Measurements from ENCODE around the gene PPP1R14B. TPM values are rescaled to one million over a fixed set of nuclear protein-coding genes. Genes with fewer than 3 reads are reported as not detected.

Gene PPP1R14B
- total and polyA plus RNA-seq, 2 donors (not counting 3 experiments of a cell fraction or from before 2014, with no cell fraction given): 308 to 431 TPM

DNA sequence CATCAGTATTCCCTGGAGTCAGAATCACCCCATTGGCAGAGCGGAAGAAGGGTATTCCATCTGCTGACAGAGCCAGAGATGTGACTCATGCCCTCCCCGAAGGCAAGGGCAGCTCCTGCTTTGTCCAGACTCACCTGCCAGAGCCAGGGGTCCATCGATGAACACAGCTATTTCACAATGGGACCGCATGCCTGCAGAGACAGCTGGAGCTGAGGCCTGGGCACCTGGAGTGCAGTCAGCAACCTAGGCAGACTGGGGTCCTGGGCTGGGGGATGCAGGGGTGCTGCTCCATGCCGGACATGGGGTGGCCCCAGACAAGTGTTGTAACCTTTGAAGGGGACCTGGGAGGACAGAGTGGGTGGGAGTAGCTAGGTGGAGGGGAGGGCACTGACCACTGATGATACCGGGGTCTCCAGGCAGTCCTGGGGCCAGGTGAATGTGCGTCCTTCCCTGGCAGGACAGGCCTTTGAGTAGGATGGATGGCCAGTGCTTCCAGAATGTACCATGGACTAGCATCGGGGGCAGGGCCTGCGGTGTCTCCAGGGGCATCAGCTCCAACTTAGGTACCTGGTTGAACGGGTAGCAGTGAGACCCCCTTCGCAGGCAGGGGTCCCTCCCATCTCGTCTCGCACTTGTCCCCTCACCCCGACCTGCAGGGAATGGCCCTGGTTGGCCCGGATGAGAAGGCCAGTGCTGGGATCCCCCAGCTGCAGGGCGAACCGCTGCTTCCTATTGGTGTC is 22.4 kb downstream of the PPP1R14B start:
- POLR2A ChIA-PET: no interaction called here
- H3K9ac ChIP-seq (replicated peaks; ENCODE audit: extremely low read depth, insufficient read depth, low read length): no peak overlapping the region
- no peaks in the 10 kb centered on the region for H4K20me1 ChIP-seq (replicated peaks; ENCODE audit: control insufficient read depth, extremely low read depth, insufficient read depth, low read length)
- FAIRE-seq (no peak), DNase-seq (ENCODE audit: low read depth, low spot score) (no peak)
- H3K4me1 ChIP-seq (ENCODE audit: control insufficient read depth, extremely low read depth, insufficient read depth, low read length): peaks cover 13% of the 10 kb centered on the region
- no peak overlapping the region for H2AFZ ChIP-seq (ENCODE audit: low read depth, low read length)
- peaks cover 8% of the 10 kb centered on the region for H3K79me2 ChIP-seq (ENCODE audit: control insufficient read depth, insufficient read depth, low read length)
- no peak overlapping the region for H3K4me3 ChIP-seq (replicated peaks in 1 of 3; ENCODE audit: insufficient read depth in 1 of 3, low read depth in 1 of 3, low read length in 3 of 3)
- no peaks in the 10 kb centered on the region for H3K27me3 ChIP-seq (ENCODE audit: control insufficient read depth in 2 of 2, insufficient read depth in 2 of 2, low read length in 2 of 2)
- BruUV-seq (replicated peaks): no TSS peak
- H3K9me1 ChIP-seq (replicated peaks; ENCODE audit: control insufficient read depth, extremely low read depth, insufficient read depth, low read length): no peaks in the 10 kb centered on the region
- dilution Hi-C loops (cut with MboI; ENCODE audit: extremely low pct_ligation_motif_present, low sequenced_read_pairs): no loop called here
- TF ChIP-seq JUN (IDR thresholded peaks at IDR 0.05; ENCODE audit: borderline replicate concordance, insufficient read depth, insufficient read length, low read depth) (no peak), POLR2AphosphoS5 (IDR thresholded peaks at IDR 0.05; ENCODE audit: insufficient read depth, low read depth, low read length) (peak; percentile 11), POLR2A (IDR thresholded peaks at IDR 0.05; ENCODE audit: low read depth, low read length) (peak; percentile 53)
- no peaks in the 10 kb centered on the region for H3K9me3 ChIP-seq (replicated peaks; ENCODE audit: control insufficient read depth, insufficient read depth, low read length)
- intact Hi-C loops (cut with micrococcal nuclease): no loop called here
- CTCF ChIA-PET: interaction anchor here (0.9 to 3.2 kb wide), 6 partner anchors 17 to 80 kb away, joined by 3 to 35 read pairs (median 4); partner anchors contain the start of gene FERMT3
- no peak overlapping the region for H3K4me2 ChIP-seq (ENCODE audit: insufficient read depth, low read length)
- no peak overlapping the region for H3K27ac ChIP-seq (ENCODE audit: insufficient read depth, low read depth, low read length)
- peaks cover 0 to 6% of the 10 kb centered on the region in 2 experiments for H3K36me3 ChIP-seq (ENCODE audit: control insufficient read depth in 2 of 2, extremely low read depth in 1 of 2, insufficient read depth in 2 of 2, low read length in 2 of 2)

DNA sequence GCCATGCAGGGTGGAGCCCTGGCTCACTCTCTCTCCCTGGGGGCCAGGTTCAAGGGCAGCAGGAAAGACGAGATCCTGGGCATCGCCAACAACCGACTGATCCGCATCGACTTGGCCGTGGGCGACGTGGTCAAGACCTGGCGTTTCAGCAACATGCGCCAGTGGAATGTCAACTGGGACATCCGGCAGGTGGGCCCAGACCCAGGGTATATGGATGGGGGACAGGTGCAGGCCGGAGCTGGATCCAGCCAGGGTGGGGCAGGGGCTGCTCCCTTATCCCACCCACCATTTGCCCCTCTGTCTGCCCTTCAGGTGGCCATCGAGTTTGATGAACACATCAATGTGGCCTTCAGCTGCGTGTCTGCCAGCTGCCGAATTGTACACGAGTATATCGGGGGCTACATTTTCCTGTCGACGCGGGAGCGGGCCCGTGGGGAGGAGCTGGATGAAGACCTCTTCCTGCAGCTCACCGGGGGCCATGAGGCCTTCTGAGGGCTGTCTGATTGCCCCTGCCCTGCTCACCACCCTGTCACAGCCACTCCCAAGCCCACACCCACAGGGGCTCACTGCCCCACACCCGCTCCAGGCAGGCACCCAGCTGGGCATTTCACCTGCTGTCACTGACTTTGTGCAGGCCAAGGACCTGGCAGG is 23.6 kb downstream of the PPP1R14B start:
- Histone ChIP-seq H3K4me3 (replicated peaks in 1 of 3; ENCODE audit: insufficient read depth in 1 of 3, low read depth in 1 of 3, low read length in 3 of 3) (no peak overlapping the region), H3K27me3 (ENCODE audit: control insufficient read depth in 2 of 2, insufficient read depth in 2 of 2, low read length in 2 of 2) (no peaks in the 10 kb centered on the region), H3K9me3 (replicated peaks; ENCODE audit: control insufficient read depth, insufficient read depth, low read length) (no peaks in the 10 kb centered on the region), H3K9ac (replicated peaks; ENCODE audit: extremely low read depth, insufficient read depth, low read length) (no peak overlapping the region), H3K4me2 (ENCODE audit: insufficient read depth, low read length) (no peak overlapping the region), H3K27ac (ENCODE audit: insufficient read depth, low read depth, low read length) (no peak overlapping the region), H4K20me1 (replicated peaks; ENCODE audit: control insufficient read depth, extremely low read depth, insufficient read depth, low read length) (no peaks in the 10 kb centered on the region), H2AFZ (ENCODE audit: low read depth, low read length) (no peak overlapping the region), H3K36me3 (ENCODE audit: control insufficient read depth in 2 of 2, extremely low read depth in 1 of 2, insufficient read depth in 2 of 2, low read length in 2 of 2) (peaks cover 0 to 6% of the 10 kb centered on the region in 2 experiments), H3K4me1 (ENCODE audit: control insufficient read depth, extremely low read depth, insufficient read depth, low read length) (peaks cover 13% of the 10 kb centered on the region), H3K79me2 (ENCODE audit: control insufficient read depth, insufficient read depth, low read length) (peaks cover 8% of the 10 kb centered on the region), H3K9me1 (replicated peaks; ENCODE audit: control insufficient read depth, extremely low read depth, insufficient read depth, low read length) (no peaks in the 10 kb centered on the region)
- DNase-seq (ENCODE audit: low read depth, low spot score) (no peak), FAIRE-seq (no peak)
- ChIA-PET POLR2A (no interaction called here), CTCF (interaction anchor here (0.9 to 1.7 kb wide), 5 partner anchors 16 to 81 kb away, joined by 3 to 7 read pairs (median 4); no protein-coding TSS in a partner anchor)
- TF ChIP-seq POLR2AphosphoS5 (IDR thresholded peaks at IDR 0.05; ENCODE audit: insufficient read depth, low read depth, low read length) (no peak), EZH2 (IDR thresholded peaks at IDR 0.05; ENCODE audit: borderline replicate concordance, low read depth, low read length, severe bottlenecking) (no peak), GATA2 (IDR thresholded peaks at IDR 0.05; ENCODE audit: insufficient read depth, insufficient read length, low read depth, low read length) (no peak), MYC (IDR thresholded peaks at IDR 0.05; ENCODE audit: low read depth, low read length) (no peak), JUN (IDR thresholded peaks at IDR 0.05; ENCODE audit: borderline replicate concordance, insufficient read depth, insufficient read length, low read depth) (no peak), POLR2A (IDR thresholded peaks at IDR 0.05; ENCODE audit: low read depth, low read length) (no peak), FOS (IDR thresholded peaks at IDR 0.05; ENCODE audit: borderline replicate concordance, insufficient read depth, low read length) (no peak)
- TF ChIP-seq, protein P1, sequence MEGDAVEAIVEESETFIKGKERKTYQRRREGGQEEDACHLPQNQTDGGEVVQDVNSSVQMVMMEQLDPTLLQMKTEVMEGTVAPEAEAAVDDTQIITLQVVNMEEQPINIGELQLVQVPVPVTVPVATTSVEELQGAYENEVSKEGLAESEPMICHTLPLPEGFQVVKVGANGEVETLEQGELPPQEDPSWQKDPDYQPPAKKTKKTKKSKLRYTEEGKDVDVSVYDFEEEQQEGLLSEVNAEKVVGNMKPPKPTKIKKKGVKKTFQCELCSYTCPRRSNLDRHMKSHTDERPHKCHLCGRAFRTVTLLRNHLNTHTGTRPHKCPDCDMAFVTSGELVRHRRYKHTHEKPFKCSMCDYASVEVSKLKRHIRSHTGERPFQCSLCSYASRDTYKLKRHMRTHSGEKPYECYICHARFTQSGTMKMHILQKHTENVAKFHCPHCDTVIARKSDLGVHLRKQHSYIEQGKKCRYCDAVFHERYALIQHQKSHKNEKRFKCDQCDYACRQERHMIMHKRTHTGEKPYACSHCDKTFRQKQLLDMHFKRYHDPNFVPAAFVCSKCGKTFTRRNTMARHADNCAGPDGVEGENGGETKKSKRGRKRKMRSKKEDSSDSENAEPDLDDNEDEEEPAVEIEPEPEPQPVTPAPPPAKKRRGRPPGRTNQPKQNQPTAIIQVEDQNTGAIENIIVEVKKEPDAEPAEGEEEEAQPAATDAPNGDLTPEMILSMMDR (IDR thresholded peaks at IDR 0.05; ENCODE audit: extremely low read depth in 1 of 2, insufficient read depth in 1 of 2, low read depth in 1 of 2, low read length in 2 of 2): no peak
- TF ChIP-seq, protein P2, sequence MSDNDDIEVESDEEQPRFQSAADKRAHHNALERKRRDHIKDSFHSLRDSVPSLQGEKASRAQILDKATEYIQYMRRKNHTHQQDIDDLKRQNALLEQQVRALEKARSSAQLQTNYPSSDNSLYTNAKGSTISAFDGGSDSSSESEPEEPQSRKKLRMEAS (IDR thresholded peaks at IDR 0.05; ENCODE audit: insufficient read depth, insufficient read length): no peak
- intact Hi-C loops (cut with micrococcal nuclease) (no loop called here), dilution Hi-C loops (cut with MboI; ENCODE audit: extremely low pct_ligation_motif_present, low sequenced_read_pairs) (no loop called here)
- TSS peak; percentile 17 for BruUV-seq (replicated peaks)
